CD4-positive, alpha-beta T cell treated with Interleukin-15 for 4 hours (primary cell): ENCODE data around the gene KRTAP16-1.

Source experiments
- DNase-seq: peaks from one replicate; pipeline ENCODE4 v3.0.0-alpha.2; 2020; ENCODE audit warnings: low spot score

The KRTAP16-1 gene

GRCh38 chr17:41329279-41329948 is 20.3 kb upstream of the KRTAP16-1 start:
- DNase-seq: no peak

- DNase-seq: no peak
These were observed 19.1 kb upstream of the KRTAP16-1 start for GRCh38 chr17:41328207-41328606.

GRCh38 chr17:41327411-41328120 is 18.5 kb upstream of the KRTAP16-1 start:
- no peak for DNase-seq

DNA sequence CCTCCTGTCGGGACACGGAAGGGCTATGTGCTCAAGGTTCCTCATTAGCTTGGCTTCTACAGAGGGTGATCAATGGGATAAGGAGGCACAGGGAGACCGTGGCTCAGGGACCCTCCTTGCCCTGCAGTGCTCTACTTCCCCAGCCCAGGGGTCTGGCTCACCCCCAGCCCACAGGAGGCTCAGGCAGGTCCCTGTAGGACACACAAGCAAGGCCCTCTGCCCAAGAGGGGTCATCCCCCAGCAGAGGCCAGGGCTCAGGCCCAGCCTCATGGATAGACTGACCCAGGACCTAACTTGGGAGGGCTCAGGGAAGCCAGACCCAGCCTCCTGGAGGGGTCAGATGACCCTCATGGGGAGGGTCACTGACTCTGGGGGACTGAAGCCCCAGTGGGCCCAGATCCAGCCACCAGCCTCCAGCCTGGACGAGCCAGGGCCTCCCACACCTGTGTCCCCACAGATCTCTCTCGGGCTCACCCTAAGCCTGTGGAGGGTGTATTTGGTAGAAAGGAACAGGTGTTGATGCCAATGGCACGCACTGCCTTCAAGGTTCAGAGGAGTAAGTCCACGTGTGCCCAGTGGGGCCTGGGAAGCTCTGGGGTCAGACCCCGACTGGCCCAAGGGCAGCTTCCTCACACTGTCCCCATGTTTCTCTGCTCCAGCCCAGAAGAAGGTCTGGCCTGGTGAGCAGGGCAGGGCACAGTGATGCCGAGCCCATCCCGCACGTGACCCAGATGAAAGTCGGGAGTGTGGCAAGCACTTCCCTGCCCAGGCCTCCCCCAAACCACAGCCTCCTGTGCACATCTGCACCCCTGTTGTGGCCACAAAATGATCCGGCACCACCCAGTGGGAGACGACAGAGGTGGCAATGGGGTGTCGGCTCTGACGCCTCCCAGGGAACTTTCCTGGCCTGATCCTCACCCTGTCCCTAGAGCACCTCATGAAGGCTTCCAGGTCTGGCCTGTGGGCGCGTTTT is 17.4 kb upstream of the KRTAP16-1 start:
- DNase-seq: peak; percentile 22

DNA sequence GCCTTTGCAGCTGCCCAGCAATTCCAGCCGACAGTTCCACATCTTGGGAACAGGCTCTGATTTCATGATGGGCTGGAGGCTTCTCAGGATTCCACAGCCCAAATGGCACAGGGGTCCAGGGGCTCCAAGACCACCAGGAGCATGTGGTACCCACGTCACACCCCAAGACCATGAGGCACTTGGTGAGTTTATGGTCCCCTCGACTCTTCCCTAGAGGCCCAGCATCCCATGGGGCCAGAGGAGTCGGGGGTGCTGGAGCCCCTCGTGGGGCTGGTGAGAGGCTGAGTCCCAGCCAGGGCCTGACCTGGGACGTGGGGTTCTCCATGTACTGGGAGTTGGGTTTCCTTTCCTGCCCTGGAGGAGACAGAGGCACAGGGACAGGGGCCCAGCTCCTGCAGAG is 16.5 kb upstream of the KRTAP16-1 start:
- DNase-seq: no peak

GRCh38 chr17:41325126-41325525 is 16.0 kb upstream of the KRTAP16-1 start:
- DNase-seq: no peak

GRCh38 chr17:41324180-41325075 is 15.3 kb upstream of the KRTAP16-1 start:
- DNase-seq: peak; percentile 30

DNA sequence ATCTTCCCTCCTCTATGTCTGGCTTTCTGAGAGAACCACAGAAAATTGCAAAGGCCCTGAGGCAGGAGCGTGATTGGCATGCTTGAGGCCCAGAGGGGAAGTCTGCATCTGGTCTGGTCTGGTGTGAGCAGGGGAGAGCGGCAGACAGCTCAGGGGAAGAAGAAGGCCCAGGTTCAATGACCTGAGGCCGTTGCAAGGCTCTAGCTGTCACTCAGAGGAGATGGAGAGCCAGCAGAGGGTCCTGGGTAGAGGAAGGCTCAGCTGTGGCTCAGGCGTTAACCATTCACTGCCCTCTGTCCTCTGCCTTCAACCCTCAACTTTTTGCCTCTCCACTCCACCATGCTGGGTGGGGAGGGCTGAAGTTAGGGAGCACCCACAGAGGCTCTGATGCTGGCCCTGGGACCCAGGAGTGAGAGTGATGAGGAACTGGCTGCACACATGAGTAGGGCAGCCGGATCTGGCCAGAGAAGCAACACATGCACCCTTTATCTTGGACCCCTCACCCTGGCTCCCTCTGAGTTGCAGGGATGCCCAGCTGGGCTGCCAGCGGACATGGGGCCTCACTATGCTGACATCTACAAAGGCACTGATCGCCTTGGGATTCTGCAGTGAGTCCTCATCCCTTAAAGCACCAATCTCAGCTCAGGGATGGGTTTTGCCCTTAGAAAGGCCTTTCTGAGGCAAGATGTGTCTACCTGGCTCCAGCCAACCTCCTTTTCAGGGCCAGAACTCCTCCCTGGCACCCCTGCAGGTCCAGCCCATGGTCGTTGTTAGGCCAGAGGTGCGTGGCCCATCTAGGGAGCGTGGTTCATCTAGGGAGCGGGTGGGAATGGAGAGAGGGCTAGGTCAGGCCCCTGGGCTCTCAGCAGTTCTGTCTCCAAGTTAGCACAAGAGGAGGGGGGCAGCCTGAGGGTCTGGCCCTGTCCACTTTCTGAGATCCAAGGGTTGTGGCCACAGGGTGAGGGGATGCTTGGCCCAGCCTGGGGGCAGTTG is 14.1 kb upstream of the KRTAP16-1 start:
- DNase-seq: no peak

DNA sequence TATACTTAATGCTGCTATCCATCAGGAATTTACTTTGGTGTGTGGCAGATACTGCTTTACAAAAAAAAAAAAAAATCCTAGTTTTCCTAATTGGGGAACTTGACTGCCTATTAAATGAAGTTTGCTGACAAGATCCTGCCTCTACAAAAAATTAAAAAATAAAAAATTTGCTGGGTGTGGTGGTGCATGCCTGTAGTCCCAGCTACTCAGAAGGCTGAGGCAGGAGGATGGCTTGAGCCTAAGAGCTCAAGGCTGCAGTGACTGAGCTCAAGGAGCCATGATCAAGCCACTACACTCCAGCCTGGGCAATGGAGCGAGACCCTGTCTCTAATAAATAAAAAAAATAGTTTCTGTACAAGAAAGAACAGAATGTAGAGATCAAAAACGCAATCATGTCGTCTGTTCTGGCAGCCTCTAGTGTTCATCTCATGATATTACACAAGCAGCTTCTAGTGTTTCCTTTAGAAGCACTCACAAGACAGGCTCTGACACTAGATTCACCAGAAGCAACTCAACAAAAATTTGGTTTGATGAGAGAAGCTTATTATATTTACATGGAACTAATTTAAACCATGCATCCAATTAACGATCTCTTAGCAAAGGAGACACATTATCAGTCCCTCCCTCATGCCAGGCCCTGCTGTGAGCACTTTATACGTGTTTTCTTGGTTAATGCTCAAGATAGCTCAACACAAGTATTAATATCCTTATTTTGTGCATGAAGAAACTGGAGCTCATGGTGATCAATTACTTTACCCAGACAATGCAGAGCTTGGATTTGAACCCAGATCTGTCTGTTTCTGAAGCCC is 13.2 kb upstream of the KRTAP16-1 start:
- DNase-seq: peak; percentile 53

- DNase-seq: no peak
These were observed 9.1 kb upstream of the KRTAP16-1 start for GRCh38 chr17:41318231-41318630.

DNA sequence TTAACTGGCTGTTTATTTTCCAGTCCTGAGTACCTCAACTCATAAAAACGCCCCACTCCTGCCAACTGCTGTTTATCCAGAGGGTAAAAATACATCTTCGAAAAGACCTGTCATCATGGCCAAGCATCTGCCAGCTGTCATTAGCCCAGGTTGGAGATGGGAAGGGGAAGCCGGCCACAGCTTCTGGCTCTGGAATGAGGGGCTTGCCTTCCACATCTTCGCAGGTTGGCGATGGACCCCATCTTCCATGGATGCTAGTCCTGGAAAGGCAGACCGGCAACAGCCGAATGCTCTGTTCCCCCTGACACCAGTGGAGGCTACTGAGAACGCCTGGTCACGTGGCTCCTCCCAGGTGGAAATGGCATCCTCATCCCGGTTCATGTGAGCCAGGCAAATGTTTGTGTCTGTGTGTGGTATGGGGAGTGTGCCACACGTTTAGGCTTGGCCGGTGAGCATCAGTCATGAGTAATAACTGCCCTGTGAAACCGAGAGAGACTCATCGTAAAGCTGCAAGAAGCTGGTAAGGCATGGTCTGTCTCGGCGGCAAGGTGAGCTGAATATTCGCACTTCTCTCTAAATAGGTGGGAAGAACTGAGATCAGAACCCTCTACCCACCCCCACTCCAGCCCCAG is 6.8 kb upstream of the KRTAP16-1 start:
- no peak for DNase-seq

DNA sequence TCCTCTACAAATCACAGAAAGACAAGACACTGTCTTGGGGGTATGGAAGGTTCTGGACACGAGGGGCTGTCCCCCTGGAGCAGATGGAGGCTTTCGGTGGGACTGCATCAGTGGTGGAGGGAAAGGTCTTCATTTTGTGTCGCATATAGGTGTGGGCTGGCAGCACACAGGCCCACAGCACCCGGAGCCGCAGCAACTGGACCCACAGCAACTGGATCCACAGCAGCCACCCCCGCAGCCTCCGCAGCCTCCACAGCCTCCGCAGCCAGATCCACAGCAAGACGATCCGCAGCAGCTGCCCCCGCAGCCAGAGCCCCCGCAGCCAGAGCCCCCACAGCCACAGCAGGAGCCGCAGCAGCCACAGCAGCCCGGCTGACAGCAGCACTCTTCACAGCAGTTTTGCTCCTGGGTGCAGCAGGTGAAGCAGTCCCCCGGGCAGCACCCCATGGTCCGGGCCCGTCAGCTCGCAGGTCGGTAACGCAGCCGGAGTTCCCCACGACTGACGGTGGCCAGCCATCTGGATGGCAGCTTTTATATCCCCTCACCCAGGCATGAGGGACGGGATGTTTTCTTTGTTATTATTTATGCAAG is 6.2 kb upstream of the KRTAP16-1 start, which contains the start of gene KRTAP17-1:
TSS of gene KRTAP17-1 (minus strand) at position 507 of the 591 bp plus-strand sequence. CDS start at position 447, 60 bp downstream.
- DNase-seq: no peak

DNA sequence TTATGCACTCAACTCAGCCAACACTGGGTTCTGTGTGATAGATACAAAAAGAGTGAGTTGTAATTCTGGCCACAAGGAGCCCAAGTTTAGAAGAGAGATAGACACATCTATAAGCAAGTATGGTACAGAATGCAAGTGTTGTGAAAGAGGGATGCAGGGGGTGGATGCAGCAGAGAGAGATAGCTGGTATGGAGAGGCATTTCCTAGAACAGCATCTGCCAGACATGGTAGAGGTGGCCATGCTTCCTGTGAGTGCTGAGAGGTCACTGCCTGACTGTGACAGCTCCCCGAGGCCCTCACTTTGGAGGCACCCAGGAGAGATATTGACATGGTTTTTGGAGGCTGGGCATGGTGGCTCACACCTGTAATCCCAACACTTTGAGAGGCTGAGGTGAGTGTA is 2.0 kb upstream of the KRTAP16-1 start:
- no peak for DNase-seq

DNA sequence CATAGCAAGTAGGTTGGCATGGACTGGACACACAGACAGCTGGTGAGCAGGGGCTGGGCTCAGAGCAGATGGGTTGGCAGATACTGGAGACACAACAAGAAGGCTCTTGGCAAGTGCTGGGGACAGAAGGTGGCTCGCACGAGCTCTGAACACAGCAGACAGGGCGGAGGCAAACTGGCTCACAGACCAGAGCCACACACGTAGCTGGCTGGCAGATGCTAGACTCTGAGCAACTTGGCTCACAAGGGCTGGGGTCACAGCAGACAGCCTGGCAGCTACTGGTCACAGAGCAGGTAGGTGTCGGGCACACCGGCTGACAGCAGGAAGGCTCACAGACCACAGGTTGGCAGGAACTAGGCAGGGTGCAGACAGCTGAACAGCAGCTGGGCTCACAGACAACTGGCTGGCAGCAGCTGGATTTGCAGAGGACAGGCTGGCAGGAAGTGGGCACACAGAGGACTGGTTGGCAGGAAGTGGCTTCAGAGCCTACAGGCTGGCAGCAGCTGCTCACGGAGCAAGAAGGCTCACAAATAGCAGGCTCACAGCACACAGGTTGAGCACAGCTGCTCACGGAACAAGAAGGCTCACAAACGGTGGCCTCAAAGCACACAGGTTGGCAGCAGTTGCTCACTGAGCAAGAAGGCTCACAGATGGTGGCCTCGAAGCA is 725 bp downstream of the KRTAP16-1 start:
- DNase-seq: peak; percentile 88

GRCh38 chr17:41307647-41308046 is 1.5 kb downstream of the KRTAP16-1 start:
- DNase-seq: no peak

DNA sequence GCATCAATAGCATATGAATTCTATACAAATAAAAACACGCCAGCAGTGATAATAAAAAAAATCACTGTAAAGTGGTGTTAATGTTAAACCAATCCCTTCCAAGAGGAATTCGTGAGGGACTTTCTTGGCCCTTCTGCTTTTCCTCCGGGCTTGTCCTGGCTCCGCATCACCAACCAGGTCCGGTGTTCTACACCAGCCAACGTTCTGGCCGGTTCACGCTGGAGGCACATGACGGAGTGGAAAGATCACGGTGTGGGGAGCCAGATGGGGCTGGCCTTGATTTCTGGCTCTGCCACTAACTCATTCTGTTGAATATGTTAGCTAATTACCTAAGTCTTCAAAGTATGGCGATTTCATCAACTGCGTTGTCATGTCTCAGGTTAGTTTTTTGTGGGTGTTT is 5.0 kb downstream of the KRTAP16-1 start:
- no peak for DNase-seq

DNA sequence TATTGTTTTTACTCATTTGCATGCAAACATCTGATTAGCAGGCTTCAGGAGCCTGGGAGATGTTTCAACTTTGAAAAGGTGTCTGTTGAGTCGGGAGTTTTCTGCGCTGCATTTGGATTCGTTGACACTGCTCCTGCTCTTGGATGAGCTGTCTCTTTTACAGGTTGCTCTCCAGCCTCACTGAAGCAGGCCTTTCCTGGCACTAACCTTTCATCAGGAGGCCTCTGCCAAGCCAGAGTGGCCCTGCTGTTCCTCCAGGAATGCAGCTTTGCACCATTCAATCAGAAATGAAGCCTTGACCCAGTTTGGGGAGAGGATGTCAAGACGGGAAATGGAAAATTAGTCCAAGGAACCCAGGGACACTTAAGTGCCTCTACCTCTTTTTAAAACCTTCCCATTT is 6.1 kb downstream of the KRTAP16-1 start:
- no peak for DNase-seq
